K562 (cell line): Measurements from ENCODE around the gene RPS8. TPM values are rescaled to one million over a fixed set of nuclear protein-coding genes. Genes with fewer than 3 reads are reported as not detected.

Experiments used
- ARID1B ChIP-seq: fragments of 450-650 bp; IDR thresholded peaks from 2 replicates; pipeline ENCODE4 v1.6.1; 2016; ENCODE audit warnings: antibody characterized with exemption, mild to moderate bottlenecking, inconsistent platforms
- CHD1 ChIP-seq: fragments of 200-600 bp; sonication (generic); IDR thresholded peaks from one replicate; pipeline ENCODE4 v1.6.1; 2012; ENCODE audit warnings: mild to moderate bottlenecking, moderate library complexity, low read length, inconsistent platforms
- CTBP1 ChIP-seq: fragments of 450-650 bp; IDR thresholded peaks from 2 replicates; pipeline ENCODE4 v1.6.1; 2016; ENCODE audit warnings: borderline replicate concordance
- DDX20 ChIP-seq: fragments of 450-650 bp; IDR thresholded peaks from 2 replicates; pipeline ENCODE4 v1.6.1; 2016; ENCODE audit warnings: missing genetic modification characterization, low read depth, mild to moderate bottlenecking, missing compliant biosample characterization, moderate library complexity
- EP300 ChIP-seq: IDR thresholded peaks from 2 replicates; pipeline ENCODE4 v1.6.1; 2012; ENCODE audit warnings: low read length, improper control_type of control experiment
- FIP1L1 ChIP-seq: fragments of 200-400 bp; formaldehyde crosslinking; IDR thresholded peaks from 2 replicates; pipeline ENCODE4 v1.6.1; 2018; ENCODE audit warnings: mild to moderate bottlenecking, low read depth, low read length; ENCODE audit not compliant: poor library complexity, severe bottlenecking
- HMGN3 ChIP-seq: IDR thresholded peaks from 2 replicates; pipeline ENCODE4 v1.6.1; 2011; ENCODE audit warnings: borderline replicate concordance, low read depth, mild to moderate bottlenecking, mixed read lengths, low read length; ENCODE audit not compliant: insufficient read length; ENCODE audit errors: extremely low read depth
- IRF2 ChIP-seq: sonication (generic); formaldehyde crosslinking; IDR thresholded peaks from 2 replicates; pipeline ENCODE4 v1.8.1; 2022; ENCODE audit warnings: mild to moderate bottlenecking, missing genetic modification reagents
- KHSRP ChIP-seq: fragments of 450-650 bp; IDR thresholded peaks from 2 replicates; pipeline ENCODE4 v1.6.1; 2017
- NBN ChIP-seq: fragments of 450-650 bp; IDR thresholded peaks from 2 replicates; pipeline ENCODE4 v1.6.1; 2016; ENCODE audit warnings: low read depth, mild to moderate bottlenecking
- NEUROD1 ChIP-seq: fragments of 150-350 bp; IDR thresholded peaks from 2 replicates; pipeline ENCODE4 v1.6.1; 2014; ENCODE audit warnings: borderline replicate concordance, low read length, low read depth; ENCODE audit not compliant: partially characterized antibody
- VEZF1 ChIP-seq: fragments of 200-800 bp; sonication (Bioruptor generic); IDR thresholded peaks from 2 replicates; pipeline ENCODE4 v1.6.1; 2017; ENCODE audit warnings: missing genetic modification characterization, missing compliant biosample characterization
- ZNF217 ChIP-seq: sonication (generic); formaldehyde crosslinking; IDR thresholded peaks from 2 replicates; pipeline ENCODE4 v1.8.0; 2022; ENCODE audit warnings: mild to moderate bottlenecking, missing genetic modification reagents
- ZNF354B ChIP-seq: fragments of 250-450 bp; sonication (Bioruptor Pico); IDR thresholded peaks from 2 replicates; pipeline ENCODE4 v1.4.0; 2020
- ZNF507 ChIP-seq: conservative IDR thresholded peaks from 2 replicates; pipeline ENCODE4 v1.6.1; 2017; ENCODE audit warnings: missing genetic modification characterization, missing compliant biosample characterization
- ZNF668 ChIP-seq: fragments of 250-450 bp; sonication (Bioruptor Pico); IDR thresholded peaks from 2 replicates; pipeline ENCODE4 v1.8.0; 2022; ENCODE audit warnings: mild to moderate bottlenecking, inconsistent platforms
- polyA plus RNA-seq, 8 experiments: library from polyadenylated mRNA; depleted of rRNA in 4 of 8; stranded (reverse) in 5 of 8; unstranded in 3 of 8; fragments of >200 nt; fragmentation: Nextera tagmentation in 2 of 8; fragmentation: Illumina TruSeq in 1 of 8; extraction: Ambion mirVana in 2 of 8; extraction: Trizol in 1 of 8; gene quantifications; 2 replicates each; pipeline versions ENCODE4 v1.2.1 to v1.2.3, GENCODE V29; 2011 to 2014; ENCODE audit warnings: inconsistent platforms in 1 of 8, missing spikeins in 1 of 8
- total RNA-seq, 7 experiments: library from RNA; depleted of rRNA in 6 of 7; stranded (reverse); fragments of >200 nt in 6 of 7; fragmentation: Illumina TruSeq in 2 of 7; extraction: Trizol in 2 of 7; gene quantifications; 2 replicates each; pipeline versions ENCODE4 v1.2.1 to v1.2.3, GENCODE V29; 2011 to 2021; ENCODE audit warnings: low replicate concordance in 1 of 7
- TF ChIP-seq, protein P1 (sequence below): fragments of 450-650 bp; formaldehyde crosslinking; IDR thresholded peaks from 2 replicates; pipeline ENCODE4 v1.4.0; 2020; ENCODE audit warnings: mild to moderate bottlenecking
- TF ChIP-seq, protein P2 (sequence below): fragments of 250-450 bp; sonication (Bioruptor Pico); IDR thresholded peaks from 2 replicates; pipeline ENCODE4 v1.8.0; 2022; ENCODE audit warnings: inconsistent platforms
- TF ChIP-seq, protein P3 (sequence below): fragments of 250-450 bp; sonication (Bioruptor Pico); IDR thresholded peaks from 2 replicates; pipeline ENCODE4 v1.5.0; 2020; ENCODE audit warnings: mild to moderate bottlenecking, borderline replicate concordance

The RPS8 gene
- total and polyA plus RNA-seq, 9 of the 15 experiments (the other 6 are each of a cell fraction or from before 2014, with no cell fraction given) = 2,431 to 4,168 (median 3,109) TPM

DNA sequence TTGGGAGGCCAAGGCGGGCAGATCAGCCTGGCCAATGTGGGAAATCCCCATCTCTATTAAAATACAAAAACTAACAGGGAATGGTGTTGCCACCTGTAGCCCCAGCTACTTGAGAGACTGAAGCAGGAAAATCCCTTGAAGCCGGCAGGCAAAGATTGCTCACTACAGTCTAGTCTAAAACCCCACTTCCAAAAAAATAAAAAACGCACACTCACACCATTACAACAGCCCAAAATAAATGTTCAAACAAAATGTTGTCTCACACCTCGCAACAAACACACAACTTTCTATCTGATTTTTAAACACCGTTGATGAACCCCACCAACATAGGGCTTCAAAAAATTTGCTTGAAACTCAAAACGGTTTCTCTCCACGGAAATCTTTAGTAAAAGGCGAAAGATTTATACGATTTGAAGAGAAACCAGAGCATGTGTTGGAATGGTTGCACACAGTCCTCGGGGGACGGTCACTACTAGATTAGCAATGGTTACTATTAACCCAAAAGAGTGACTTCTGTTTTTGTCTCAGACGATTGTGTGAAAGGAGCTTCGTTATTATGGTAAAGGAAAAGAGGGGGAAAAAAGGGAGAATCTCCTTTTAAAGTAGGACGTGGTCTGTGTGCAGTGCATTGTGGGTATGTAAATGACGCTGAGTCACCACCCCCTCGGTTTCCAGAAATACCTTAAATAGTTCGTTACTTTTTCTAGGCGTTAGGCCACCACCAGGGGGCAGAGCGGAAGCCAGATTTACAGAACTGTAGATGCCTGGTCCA lies 44.4 kb upstream of the RPS8 start, which contains the start of gene RNU5D-1 (continued):
- TF ChIP-seq CHD1 (no peak), ZNF668 (CRISPR knock-in tag) (0 out of 2 replicates have a peak, but pooled peaks have one; percentile 52), EP300 (peak; percentile 80), HMGN3 (no peak), FIP1L1 (peak; percentile 65), DDX20 (tag) (peak; percentile 82), ZNF354B (peak; percentile 78), NEUROD1 (peak; percentile 86), NBN (peak; percentile 99), IRF2 (no peak), ZNF217 (CRISPR knock-in tag) (no peak), VEZF1 (peak; percentile 68), KHSRP (peak; percentile 93), ZNF507 (tag) (no peak), ARID1B (peak; percentile 83), CTBP1 (peak; percentile 27; the same call in 1 of the 2 replicates)
- TF ChIP-seq, protein P1, sequence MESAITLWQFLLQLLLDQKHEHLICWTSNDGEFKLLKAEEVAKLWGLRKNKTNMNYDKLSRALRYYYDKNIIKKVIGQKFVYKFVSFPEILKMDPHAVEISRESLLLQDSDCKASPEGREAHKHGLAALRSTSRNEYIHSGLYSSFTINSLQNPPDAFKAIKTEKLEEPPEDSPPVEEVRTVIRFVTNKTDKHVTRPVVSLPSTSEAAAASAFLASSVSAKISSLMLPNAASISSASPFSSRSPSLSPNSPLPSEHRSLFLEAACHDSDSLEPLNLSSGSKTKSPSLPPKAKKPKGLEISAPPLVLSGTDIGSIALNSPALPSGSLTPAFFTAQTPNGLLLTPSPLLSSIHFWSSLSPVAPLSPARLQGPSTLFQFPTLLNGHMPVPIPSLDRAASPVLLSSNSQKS (CRISPR knock-in tag) = peak; percentile 94
- TF ChIP-seq, protein P2, sequence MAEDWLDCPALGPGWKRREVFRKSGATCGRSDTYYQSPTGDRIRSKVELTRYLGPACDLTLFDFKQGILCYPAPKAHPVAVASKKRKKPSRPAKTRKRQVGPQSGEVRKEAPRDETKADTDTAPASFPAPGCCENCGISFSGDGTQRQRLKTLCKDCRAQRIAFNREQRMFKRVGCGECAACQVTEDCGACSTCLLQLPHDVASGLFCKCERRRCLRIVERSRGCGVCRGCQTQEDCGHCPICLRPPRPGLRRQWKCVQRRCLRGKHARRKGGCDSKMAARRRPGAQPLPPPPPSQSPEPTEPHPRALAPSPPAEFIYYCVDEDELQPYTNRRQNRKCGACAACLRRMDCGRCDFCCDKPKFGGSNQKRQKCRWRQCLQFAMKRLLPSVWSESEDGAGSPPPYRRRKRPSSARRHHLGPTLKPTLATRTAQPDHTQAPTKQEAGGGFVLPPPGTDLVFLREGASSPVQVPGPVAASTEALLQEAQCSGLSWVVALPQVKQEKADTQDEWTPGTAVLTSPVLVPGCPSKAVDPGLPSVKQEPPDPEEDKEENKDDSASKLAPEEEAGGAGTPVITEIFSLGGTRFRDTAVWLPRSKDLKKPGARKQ (CRISPR knock-in tag) = no peak
- TF ChIP-seq, protein P3, sequence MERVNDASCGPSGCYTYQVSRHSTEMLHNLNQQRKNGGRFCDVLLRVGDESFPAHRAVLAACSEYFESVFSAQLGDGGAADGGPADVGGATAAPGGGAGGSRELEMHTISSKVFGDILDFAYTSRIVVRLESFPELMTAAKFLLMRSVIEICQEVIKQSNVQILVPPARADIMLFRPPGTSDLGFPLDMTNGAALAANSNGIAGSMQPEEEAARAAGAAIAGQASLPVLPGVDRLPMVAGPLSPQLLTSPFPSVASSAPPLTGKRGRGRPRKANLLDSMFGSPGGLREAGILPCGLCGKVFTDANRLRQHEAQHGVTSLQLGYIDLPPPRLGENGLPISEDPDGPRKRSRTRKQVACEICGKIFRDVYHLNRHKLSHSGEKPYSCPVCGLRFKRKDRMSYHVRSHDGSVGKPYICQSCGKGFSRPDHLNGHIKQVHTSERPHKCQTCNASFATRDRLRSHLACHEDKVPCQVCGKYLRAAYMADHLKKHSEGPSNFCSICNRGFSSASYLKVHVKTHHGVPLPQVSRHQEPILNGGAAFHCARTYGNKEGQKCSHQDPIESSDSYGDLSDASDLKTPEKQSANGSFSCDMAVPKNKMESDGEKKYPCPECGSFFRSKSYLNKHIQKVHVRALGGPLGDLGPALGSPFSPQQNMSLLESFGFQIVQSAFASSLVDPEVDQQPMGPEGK (CRISPR knock-in tag) = peak; percentile 98
